Glutamatergic neuron (in vitro differentiated cells): ENCODE results near the gene IQCK. TPM values are rescaled to one million over a fixed set of nuclear protein-coding genes. Genes with fewer than 3 reads are reported as not detected.

ENCODE experiments used
- DNase-seq: peaks from one replicate; pipeline ENCODE4 v3.0.0; 2022
- H3K27ac Mint-ChIP-seq: one replicate; pipeline ENCODE4 v1.8.0; 2020; ENCODE audit warnings: mild to moderate bottlenecking, mixed read lengths, inconsistent platforms; ENCODE audit not compliant: unreplicated experiment
- H3K27me3 Mint-ChIP-seq: one replicate; pipeline ENCODE4 v1.8.0; 2020; ENCODE audit warnings: mild to moderate bottlenecking, moderate library complexity, mixed read lengths, inconsistent platforms; ENCODE audit not compliant: unreplicated experiment
- H3K36me3 Mint-ChIP-seq: one replicate; pipeline ENCODE4 v1.8.0; 2020; ENCODE audit warnings: mild to moderate bottlenecking, mixed read lengths, inconsistent platforms; ENCODE audit not compliant: unreplicated experiment
- H3K4me1 Mint-ChIP-seq: one replicate; pipeline ENCODE4 v1.8.0; 2020; ENCODE audit warnings: mild to moderate bottlenecking, low read depth, mixed read lengths, inconsistent platforms; ENCODE audit not compliant: unreplicated experiment
- H3K4me3 Mint-ChIP-seq: one replicate; pipeline ENCODE4 v1.8.0; 2020; ENCODE audit warnings: mild to moderate bottlenecking, mixed read lengths, inconsistent platforms; ENCODE audit not compliant: unreplicated experiment
- H3K9me3 Mint-ChIP-seq: one replicate; pipeline ENCODE4 v1.8.0; 2020; ENCODE audit warnings: mild to moderate bottlenecking, moderate library complexity, mixed read lengths, inconsistent platforms; ENCODE audit not compliant: unreplicated experiment
- total RNA-seq: library from RNA; stranded (reverse); fragmentation: NEBNext Ultra II Directional; extraction: Animal tissue kit (Norgen Biotek cat#: 25700); gene quantifications from one replicate; pipeline ENCODE4 v1.2.1, GENCODE V29; 2021; ENCODE audit not compliant: unreplicated experiment
- TF ChIP-seq, protein P1 (sequence below): fragments of 200-600 bp; sonication (generic); IDR thresholded peaks from one replicate; pipeline ENCODE4 v1.5.0; 2021; ENCODE audit not compliant: partially characterized antibody, unreplicated experiment

Gene IQCK
- total RNA-seq, 1 donor from 2014 or later: 5.1 TPM

DNA sequence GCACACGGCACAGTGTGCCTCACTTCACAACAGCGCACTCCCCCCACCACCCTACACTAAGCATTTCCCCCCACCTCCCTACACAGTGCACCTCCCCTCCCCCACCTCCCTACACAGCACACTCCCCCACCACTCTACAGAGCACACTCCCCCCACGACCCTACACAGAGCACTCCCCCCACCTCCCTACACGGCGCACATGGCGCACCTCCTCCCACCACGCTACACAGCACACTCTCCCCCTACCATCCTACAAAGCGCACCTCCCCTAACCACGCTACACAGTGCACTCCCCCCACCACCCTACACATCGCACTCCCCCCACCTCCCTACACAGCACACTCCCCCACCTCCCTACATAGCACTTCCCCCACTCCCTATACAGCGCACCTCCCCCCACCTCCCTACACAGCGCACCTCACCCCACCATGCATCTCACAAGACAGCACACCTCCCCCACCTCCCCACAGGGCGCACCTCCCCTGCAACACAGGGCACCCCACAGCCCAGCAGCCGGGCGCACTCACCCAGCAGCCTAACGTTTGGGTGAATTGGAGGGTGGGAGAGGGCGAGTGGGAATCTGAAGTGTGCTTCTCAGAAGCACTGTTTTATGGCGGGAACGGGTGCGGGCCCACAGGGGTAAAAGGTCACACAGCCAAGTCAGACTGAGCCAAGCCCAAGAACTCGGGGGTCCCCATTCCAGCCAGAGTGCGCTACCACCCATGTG lies 10.3 kb upstream of the IQCK start:
- peaks cover 5% of the 10 kb centered on the region for H3K4me1 Mint-ChIP-seq
- H3K27me3 Mint-ChIP-seq: peaks cover 5% of the 10 kb centered on the region
- H3K36me3 Mint-ChIP-seq: peaks cover 5% of the 10 kb centered on the region
- TF ChIP-seq, protein P1, sequence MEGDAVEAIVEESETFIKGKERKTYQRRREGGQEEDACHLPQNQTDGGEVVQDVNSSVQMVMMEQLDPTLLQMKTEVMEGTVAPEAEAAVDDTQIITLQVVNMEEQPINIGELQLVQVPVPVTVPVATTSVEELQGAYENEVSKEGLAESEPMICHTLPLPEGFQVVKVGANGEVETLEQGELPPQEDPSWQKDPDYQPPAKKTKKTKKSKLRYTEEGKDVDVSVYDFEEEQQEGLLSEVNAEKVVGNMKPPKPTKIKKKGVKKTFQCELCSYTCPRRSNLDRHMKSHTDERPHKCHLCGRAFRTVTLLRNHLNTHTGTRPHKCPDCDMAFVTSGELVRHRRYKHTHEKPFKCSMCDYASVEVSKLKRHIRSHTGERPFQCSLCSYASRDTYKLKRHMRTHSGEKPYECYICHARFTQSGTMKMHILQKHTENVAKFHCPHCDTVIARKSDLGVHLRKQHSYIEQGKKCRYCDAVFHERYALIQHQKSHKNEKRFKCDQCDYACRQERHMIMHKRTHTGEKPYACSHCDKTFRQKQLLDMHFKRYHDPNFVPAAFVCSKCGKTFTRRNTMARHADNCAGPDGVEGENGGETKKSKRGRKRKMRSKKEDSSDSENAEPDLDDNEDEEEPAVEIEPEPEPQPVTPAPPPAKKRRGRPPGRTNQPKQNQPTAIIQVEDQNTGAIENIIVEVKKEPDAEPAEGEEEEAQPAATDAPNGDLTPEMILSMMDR: no peak
- no peak overlapping the region for H3K4me3 Mint-ChIP-seq
- no peak for DNase-seq
- H3K27ac Mint-ChIP-seq: no peak overlapping the region
- H3K9me3 Mint-ChIP-seq: peaks cover 6% of the 10 kb centered on the region

GRCh38 chr16:19708296-19709205 lies 9.5 kb upstream of the IQCK start:
- Mint-ChIP-seq H3K4me1 (peaks cover 5% of the 10 kb centered on the region), H3K36me3 (peaks cover 5% of the 10 kb centered on the region), H3K9me3 (peaks cover 6% of the 10 kb centered on the region), H3K27ac (no peak overlapping the region), H3K27me3 (peaks cover 5% of the 10 kb centered on the region), H3K4me3 (no peak overlapping the region)
- TF ChIP-seq, protein P1: no peak
- DNase-seq: no peak

DNA sequence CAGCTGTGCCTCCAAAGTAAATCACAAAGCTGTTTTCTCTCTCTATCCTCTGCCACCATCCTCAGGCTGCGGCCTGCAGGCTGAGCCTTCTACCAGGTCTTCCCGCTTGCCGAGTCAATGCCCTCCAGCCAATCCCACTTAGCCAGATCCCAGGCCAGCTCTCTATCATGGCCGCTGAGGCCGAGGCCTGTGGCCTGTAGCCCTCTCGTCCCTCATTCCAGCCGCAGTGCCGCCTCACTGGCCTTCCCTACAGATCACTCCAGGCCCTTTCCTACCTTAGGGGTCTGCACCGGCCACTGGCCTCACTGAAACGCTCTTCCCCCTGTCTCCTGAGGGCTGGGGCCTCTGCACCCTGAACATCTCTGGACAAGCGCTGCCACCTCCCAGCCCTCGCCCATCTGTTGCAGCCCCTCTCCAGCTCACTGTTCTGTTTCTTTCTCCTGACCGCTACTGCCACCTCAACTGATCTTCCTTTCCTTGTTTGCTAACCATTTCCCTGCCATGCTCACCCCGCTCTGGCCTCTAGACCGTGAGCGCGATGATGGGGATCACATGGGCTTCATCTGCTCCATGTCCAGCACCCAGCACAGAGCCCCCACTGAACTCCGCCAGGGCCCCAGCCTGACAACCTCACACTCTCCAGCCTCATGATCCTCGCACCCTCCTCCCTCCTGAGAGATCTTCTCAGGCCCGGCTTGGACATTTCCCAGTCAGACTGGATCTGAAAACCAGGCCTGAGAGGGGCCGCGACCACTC lies 8.5 kb upstream of the IQCK start:
- Mint-ChIP-seq H3K4me1 (peaks cover 5% of the 10 kb centered on the region), H3K36me3 (peaks cover 5% of the 10 kb centered on the region), H3K27me3 (peaks cover 5% of the 10 kb centered on the region), H3K4me3 (no peak overlapping the region), H3K27ac (peak overlapping the region; percentile 22), H3K9me3 (peaks cover 6% of the 10 kb centered on the region)
- TF ChIP-seq, protein P1: no peak
- DNase-seq: no peak

GRCh38 chr16:19710191-19710908 lies 7.7 kb upstream of the IQCK start:
- no peaks in the 10 kb centered on the region for H3K36me3 Mint-ChIP-seq

More at GRCh38 chr16:19710191-19710908, 7.7 kb upstream of the IQCK start:
- Mint-ChIP-seq H3K4me3 (no peak overlapping the region), H3K27ac (no peak overlapping the region), H3K27me3 (peaks cover 5% of the 10 kb centered on the region), H3K9me3 (peaks cover 6% of the 10 kb centered on the region), H3K4me1 (peaks cover 5% of the 10 kb centered on the region)
- no peak for DNase-seq
- TF ChIP-seq, protein P1: no peak
